Calu3 (cell line): ENCODE results near the gene SH2D3C. TPM values are rescaled to one million over a fixed set of nuclear protein-coding genes. Genes with fewer than 3 reads are reported as not detected.

Source experiments
- BruUV-seq: library from RNA; stranded (reverse); fragments of 400-500 nt; replicated peaks from 2 replicates; lab custom pipeline; 2021; lab: Mats Ljungman, UMichigan
- CTCF ChIA-PET: fragments of 300-600 bp; sonication (Branson Sonifier 250); formaldehyde crosslinking; loops from one replicate; lab custom pipeline; 2022; ENCODE audit warnings: antibody characterized with exemption; lab: Charles Lee
- DNase-seq: peaks from one replicate; pipeline ENCODE4 v3.0.0; 2022
- H3K27ac Mint-ChIP-seq: one replicate; pipeline ENCODE4 v1.8.0; 2022; ENCODE audit warnings: mixed read lengths; ENCODE audit not compliant: unreplicated experiment
- H3K27me3 Mint-ChIP-seq: one replicate; pipeline ENCODE4 v1.8.0; 2022; ENCODE audit warnings: mixed read lengths; ENCODE audit not compliant: unreplicated experiment
- H3K36me3 Mint-ChIP-seq: one replicate; pipeline ENCODE4 v1.8.0; 2022; ENCODE audit warnings: mild to moderate bottlenecking, moderate library complexity, mixed read lengths; ENCODE audit not compliant: insufficient read depth, unreplicated experiment
- H3K4me1 Mint-ChIP-seq: one replicate; pipeline ENCODE4 v1.8.0; 2022; ENCODE audit warnings: mild to moderate bottlenecking, low read depth, mixed read lengths; ENCODE audit not compliant: unreplicated experiment
- H3K4me3 Mint-ChIP-seq: one replicate; pipeline ENCODE4 v1.8.0; 2022; ENCODE audit warnings: mild to moderate bottlenecking, low read depth, moderate library complexity, mixed read lengths; ENCODE audit not compliant: unreplicated experiment
- H3K9me3 Mint-ChIP-seq: one replicate; pipeline ENCODE4 v1.8.0; 2022; ENCODE audit warnings: low read depth, mixed read lengths; ENCODE audit not compliant: unreplicated experiment
- CTCF ChIP-seq: fragments of 200-600 bp; IDR thresholded peaks from one replicate; pipeline ENCODE4 v1.8.0; 2022; ENCODE audit warnings: antibody characterized with exemption; ENCODE audit not compliant: unreplicated experiment
- intact Hi-C: fragments of 100-400 bp; cut with micrococcal nuclease; formaldehyde crosslinking; loops from one replicate; pipeline ENCODE4 v1.10.0; 2022; ENCODE audit not compliant: unreplicated experiment
- total RNA-seq: library from RNA; stranded (reverse); gene quantifications from 2 replicates; pipeline ENCODE4 v1.2.3, GENCODE V29; 2022

SH2D3C gene
- total RNA-seq, 1 experiment from 2014 or later = not detected

GRCh38 chr9:127818574-127818973, 40.1 kb upstream of the SH2D3C start:
- CTCF ChIA-PET = no interaction called here
- H3K27me3 Mint-ChIP-seq = no peaks in the 10 kb centered on the region

DNA sequence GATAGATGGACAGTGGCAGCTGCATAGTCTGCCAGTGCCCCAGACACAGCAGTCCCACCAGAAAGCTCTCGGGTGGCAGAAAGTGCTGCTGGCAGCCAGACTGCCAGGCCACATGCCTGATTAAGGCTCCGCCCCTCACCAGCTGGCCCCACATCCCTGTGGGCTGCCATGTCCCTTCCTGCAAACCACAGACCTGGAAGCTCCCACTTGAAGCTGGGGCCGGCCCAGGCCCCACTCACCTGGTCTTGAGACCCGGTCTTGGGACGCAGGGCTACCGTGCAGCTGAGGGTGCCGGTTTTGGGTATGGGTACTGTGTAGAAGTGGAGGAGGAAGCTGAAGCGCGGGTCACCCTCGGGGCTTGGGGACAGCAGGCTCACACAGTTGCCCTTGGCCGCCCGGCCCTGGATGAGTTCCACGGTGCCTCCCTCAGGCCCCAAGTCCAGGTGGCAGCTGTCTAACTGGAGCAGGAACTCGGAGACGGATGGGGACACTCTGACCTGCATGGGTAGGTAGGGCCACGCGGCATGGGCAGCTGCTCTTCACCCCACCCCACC, 39.5 kb upstream of the SH2D3C start:
- TF ChIP-seq CTCF = no peak
- CTCF ChIA-PET = no interaction called here
- DNase-seq = no peak
- intact Hi-C loops = no loop called here
- Mint-ChIP-seq H3K4me1 (no peaks in the 10 kb centered on the region), H3K9me3 (no peaks in the 10 kb centered on the region), H3K27ac (peak overlapping the region; percentile 28), H3K36me3 (peaks cover 32% of the 10 kb centered on the region), H3K27me3 (no peaks in the 10 kb centered on the region), H3K4me3 (no peak overlapping the region)
- BruUV-seq = no TSS peak

More at GRCh38 chr9:127818574-127818973, 40.1 kb upstream of the SH2D3C start:
- H3K36me3 Mint-ChIP-seq = peaks cover 32% of the 10 kb centered on the region
- H3K27ac Mint-ChIP-seq = peak overlapping the region; percentile 28
- TF ChIP-seq CTCF = no peak
- no peaks in the 10 kb centered on the region for H3K4me1 Mint-ChIP-seq
- H3K4me3 Mint-ChIP-seq = no peak overlapping the region
- DNase-seq = no peak
- no TSS peak for BruUV-seq
- intact Hi-C loops = no loop called here
- no peaks in the 10 kb centered on the region for H3K9me3 Mint-ChIP-seq

DNA sequence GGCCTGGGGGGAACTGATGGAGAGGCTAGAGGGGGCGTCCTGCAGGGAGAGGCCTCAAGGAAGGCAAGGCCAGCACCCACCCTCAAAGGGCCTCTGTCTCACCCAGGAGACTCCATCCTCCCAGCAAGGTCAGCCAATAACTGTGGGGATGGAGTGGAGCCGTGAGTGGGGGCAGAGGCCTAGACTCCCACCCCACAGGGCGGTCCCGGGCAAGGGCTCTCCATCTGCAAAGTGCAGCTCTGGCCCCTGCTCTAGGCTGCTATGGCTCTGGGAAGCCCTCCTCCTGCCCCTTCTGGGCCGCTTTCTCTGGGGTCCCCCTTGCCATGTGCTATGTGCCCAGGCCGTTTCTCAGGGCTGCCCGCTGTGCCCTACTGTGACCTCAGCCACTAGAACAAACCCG, 38.3 kb upstream of the SH2D3C start:
- Mint-ChIP-seq H3K27ac (no peak overlapping the region), H3K36me3 (peaks cover 32% of the 10 kb centered on the region)
- no TSS peak for BruUV-seq

DNA sequence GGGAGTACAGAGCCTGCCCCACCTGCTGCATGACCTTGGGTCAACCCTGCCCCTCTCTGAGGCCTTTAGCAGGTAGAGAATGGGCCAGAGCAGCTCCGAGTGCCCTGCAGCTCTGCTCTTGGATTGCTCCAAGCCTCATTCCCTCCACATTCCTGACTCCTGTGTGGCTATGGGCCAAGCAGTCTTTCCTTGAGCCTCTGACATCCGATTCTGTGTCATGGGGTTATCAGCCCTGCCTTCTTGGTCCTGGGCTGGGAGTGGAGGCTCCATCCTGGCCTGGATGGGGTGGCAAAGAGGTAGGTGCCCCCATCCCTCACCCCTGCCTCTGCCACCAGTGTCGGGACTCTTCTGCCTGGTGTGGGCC, 37.9 kb upstream of the SH2D3C start:
- Mint-ChIP-seq H3K27ac (no peak overlapping the region), H3K36me3 (peaks cover 32% of the 10 kb centered on the region), H3K4me1 (no peaks in the 10 kb centered on the region), H3K9me3 (no peaks in the 10 kb centered on the region), H3K27me3 (no peaks in the 10 kb centered on the region), H3K4me3 (no peak overlapping the region)
- no TSS peak for BruUV-seq
- TF ChIP-seq CTCF = no peak
- CTCF ChIA-PET = no interaction called here
- intact Hi-C loops = no loop called here
- DNase-seq = no peak

More for the DNA sequence above, 38.3 kb upstream of the SH2D3C start:
- CTCF ChIA-PET = no interaction called here
- H3K4me3 Mint-ChIP-seq = no peak overlapping the region
- H3K27me3 Mint-ChIP-seq = no peaks in the 10 kb centered on the region
- H3K4me1 Mint-ChIP-seq = no peaks in the 10 kb centered on the region
- no peaks in the 10 kb centered on the region for H3K9me3 Mint-ChIP-seq
- TF ChIP-seq CTCF = no peak
- DNase-seq = no peak
- intact Hi-C loops = no loop called here
